ENCODE data around the gene CALML3. TPM values are rescaled to one million over a fixed set of nuclear protein-coding genes. Genes with fewer than 3 reads are reported as not detected.

CALML3 gene
- total RNA-seq, 1 experiment from 2014 or later = not detected

GRCh38 chr10:5565671-5566581, 41.2 kb downstream of the CALML3 start:
- intact Hi-C loops (cut with micrococcal nuclease; ENCODE audit: unreplicated experiment) (no loop called here), in situ Hi-C loops (cut with HindIII; ENCODE audit: low pct_unique_long_range_greater_than_20kb, low sequenced_read_pairs) (no loop called here)
- CTCF ChIA-PET = no interaction called here
- H3K36me3 ChIP-seq (ENCODE audit: control insufficient read depth, insufficient read depth, low read length) = no peaks in the 10 kb centered on the region
- no peaks in the 10 kb centered on the region for H3K27me3 ChIP-seq (ENCODE audit: control insufficient read depth, insufficient read depth, low read length)
- no TSS peak for BruUV-seq (replicated peaks)
- ATAC-seq (no peak), DNase-seq (ENCODE audit: low read depth, low spot score) (no peak)
- POLR2A ChIA-PET = no interaction called here
- TF ChIP-seq TCF7L2 (IDR thresholded peaks at IDR 0.05; ENCODE audit: low read depth, low read length) (no peak), REST (IDR thresholded peaks at IDR 0.05; ENCODE audit: insufficient read depth in 1 of 2, low read depth in 2 of 2, low read length in 1 of 2) (no peak), SIN3A (IDR thresholded peaks at IDR 0.05; ENCODE audit: borderline replicate concordance, insufficient read depth, low read depth, low read length) (no peak), CTCF (IDR thresholded peaks at IDR 0.05) (no peak), POLR2AphosphoS5 (IDR thresholded peaks at IDR 0.05; ENCODE audit: low read depth, low read length) (no peak)
- H3K4me3 ChIP-seq (ENCODE audit: low read depth in 2 of 2, low read length in 2 of 2) = no peak overlapping the region
- no peaks in the 10 kb centered on the region for H3K9me3 ChIP-seq (ENCODE audit: control insufficient read depth, insufficient read depth, low read depth, low read length)
- H3K27ac ChIP-seq (ENCODE audit: low read length) = no peak overlapping the region
- H3K4me1 ChIP-seq (ENCODE audit: control insufficient read depth, insufficient read depth, low read length) = no peaks in the 10 kb centered on the region

- Histone ChIP-seq H3K9me3 (ENCODE audit: control insufficient read depth, insufficient read depth, low read depth, low read length) (no peaks in the 10 kb centered on the region), H3K27me3 (ENCODE audit: control insufficient read depth, insufficient read depth, low read length) (no peaks in the 10 kb centered on the region), H3K4me3 (ENCODE audit: low read depth in 2 of 2, low read length in 2 of 2) (no peak overlapping the region), H3K36me3 (ENCODE audit: control insufficient read depth, insufficient read depth, low read length) (no peaks in the 10 kb centered on the region), H3K27ac (ENCODE audit: low read length) (no peak overlapping the region), H3K4me1 (ENCODE audit: control insufficient read depth, insufficient read depth, low read length) (no peaks in the 10 kb centered on the region)
- ATAC-seq = no peak
- no peak for TF ChIP-seq TCF7L2 (IDR thresholded peaks at IDR 0.05; ENCODE audit: low read depth, low read length)
- no peak for TF ChIP-seq REST (IDR thresholded peaks at IDR 0.05; ENCODE audit: insufficient read depth in 1 of 2, low read depth in 2 of 2, low read length in 1 of 2)
- TF ChIP-seq SIN3A (IDR thresholded peaks at IDR 0.05; ENCODE audit: borderline replicate concordance, insufficient read depth, low read depth, low read length) = no peak
- no peak for TF ChIP-seq CTCF (IDR thresholded peaks at IDR 0.05)
- TF ChIP-seq POLR2AphosphoS5 (IDR thresholded peaks at IDR 0.05; ENCODE audit: low read depth, low read length) = no peak
- POLR2A ChIA-PET = no interaction called here
- CTCF ChIA-PET = interaction anchor here (0.6 kb wide), 1 partner anchor 307 kb away, joined by 3 read pairs; no protein-coding TSS in a partner anchor
- in situ Hi-C loops (cut with HindIII; ENCODE audit: low pct_unique_long_range_greater_than_20kb, low sequenced_read_pairs) (no loop called here), intact Hi-C loops (cut with micrococcal nuclease; ENCODE audit: unreplicated experiment) (no loop called here)
- DNase-seq (ENCODE audit: low read depth, low spot score) = no peak
- BruUV-seq (replicated peaks) = no TSS peak
These were observed 41.9 kb downstream of the CALML3 start for GRCh38 chr10:5566614-5567013.
